GM19240 (cell line): ENCODE results near the gene VGLL2.

Experiments
- DNase-seq: peaks from one replicate; pipeline ENCODE4 v3.0.0; 2011; ENCODE audit warnings: low spot score; ENCODE audit not compliant: insufficient read length

The VGLL2 gene

DNA sequence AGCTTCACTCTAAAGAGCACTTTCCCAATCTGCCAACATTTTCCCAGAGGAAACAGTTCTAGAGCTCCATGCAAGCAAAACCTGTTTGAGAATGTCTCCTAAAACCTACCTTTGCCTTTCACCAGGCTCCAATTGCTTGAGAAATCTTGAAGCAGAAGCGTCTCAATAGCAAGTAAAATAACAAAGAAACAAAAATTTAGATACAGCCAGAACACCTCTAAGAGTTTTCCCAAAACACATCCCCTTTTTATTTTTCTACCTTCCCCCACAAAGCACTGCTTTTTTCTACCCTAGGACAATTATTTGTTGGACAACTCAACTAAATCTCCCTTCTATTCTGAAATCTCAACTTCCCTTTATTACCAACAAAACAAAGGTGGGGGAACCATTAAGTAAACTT is 3.6 kb downstream of the VGLL2 start:
- DNase-seq = no peak

DNA sequence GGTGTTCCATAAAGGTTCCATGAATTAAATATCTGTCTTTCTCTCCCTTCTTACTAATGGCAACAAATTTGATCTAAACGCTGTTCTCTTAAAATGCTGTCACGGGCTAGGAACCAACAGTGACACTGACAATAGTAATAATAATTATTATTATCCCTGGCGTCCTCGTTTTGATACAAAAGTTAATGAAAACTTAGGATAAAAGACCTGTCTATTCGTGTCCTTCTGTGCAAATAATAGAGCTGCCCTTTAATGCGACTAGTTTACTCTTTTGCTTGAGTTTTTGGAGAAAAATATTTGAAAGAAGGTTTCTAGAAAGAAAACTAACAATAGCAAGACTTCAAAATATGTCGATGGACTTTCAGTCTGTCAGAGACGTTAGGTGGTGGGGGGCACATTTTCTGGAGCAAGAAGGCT is 4.3 kb downstream of the VGLL2 start:
- no peak for DNase-seq

DNA sequence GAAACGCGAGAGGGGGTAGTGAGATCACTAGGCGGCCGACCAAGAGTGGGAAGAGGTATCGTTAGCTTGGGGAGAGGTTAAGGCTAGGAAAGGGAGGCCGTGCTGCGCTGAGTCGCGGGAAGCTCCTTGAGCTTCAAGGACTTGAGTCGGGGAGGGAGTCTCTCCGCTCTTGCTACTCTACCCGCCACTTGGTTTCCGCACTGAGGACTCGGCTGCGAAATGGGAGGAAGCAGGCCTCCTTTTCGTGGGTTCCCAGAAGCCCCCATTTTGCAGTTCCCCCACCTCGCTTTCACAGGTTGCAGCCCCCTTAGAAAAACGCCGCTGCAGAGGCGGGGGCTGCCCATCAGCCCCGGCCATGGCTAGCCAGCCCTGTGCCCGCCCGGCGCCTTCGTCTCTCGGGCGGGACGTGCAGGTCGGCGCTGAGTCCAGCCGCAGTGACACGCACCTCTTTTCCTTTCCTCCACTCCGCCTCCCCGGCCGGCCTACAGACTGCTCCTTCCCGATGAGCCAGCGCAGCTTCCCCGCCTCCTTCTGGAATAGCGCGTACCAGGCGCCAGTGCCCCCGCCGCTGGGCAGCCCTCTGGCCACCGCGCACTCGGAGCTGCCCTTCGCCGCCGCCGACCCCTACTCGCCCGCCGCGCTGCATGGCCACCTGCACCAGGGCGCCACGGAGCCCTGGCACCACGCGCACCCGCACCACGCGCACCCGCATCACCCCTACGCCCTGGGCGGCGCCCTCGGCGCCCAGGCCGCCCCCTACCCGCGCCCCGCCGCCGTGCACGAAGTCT is 4.9 kb downstream of the VGLL2 start:
- DNase-seq = no peak

GRCh38 chr6:117270843-117271507 is 5.6 kb downstream of the VGLL2 start:
- DNase-seq = no peak

- DNase-seq = no peak
Measured at GRCh38 chr6:117272032-117272866, 6.9 kb downstream of the VGLL2 start.

DNA sequence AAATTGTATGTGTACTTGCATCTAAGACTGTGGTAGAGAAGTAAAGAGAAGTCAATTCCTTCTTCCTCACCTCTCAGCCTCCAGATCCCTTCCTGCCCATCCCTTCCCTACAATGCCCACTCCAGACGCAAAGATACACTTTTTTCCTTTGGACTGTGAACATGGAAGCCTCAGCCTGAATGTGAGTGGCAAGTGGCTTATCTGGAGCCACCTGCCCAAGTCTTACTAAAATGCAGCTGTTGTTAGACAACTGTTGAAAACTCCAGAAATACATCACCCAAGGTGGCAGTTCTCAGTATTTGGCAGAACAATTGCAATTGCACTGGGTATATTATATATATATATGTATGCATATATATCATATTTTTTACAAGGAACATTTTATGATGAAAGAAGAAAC is 7.5 kb downstream of the VGLL2 start:
- no peak for DNase-seq

DNA sequence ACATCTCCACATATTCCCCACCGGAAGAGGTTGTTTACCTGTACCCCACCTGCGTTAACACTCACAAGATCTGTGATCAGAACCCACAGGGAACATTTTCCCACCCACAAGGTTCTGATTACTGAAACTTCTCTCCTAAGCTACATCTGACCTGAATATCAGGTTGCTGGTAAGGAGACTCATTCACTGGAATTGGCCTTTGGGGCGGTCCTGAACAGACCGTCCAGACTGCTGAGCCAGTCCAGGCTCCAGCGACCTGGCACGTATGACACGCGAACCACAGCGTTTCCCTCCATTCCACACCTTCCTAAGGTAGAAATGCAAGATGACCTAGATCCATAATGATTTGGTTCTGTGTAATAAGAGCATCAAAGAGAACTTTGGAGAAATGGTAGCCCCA is 9.8 kb downstream of the VGLL2 start:
- DNase-seq = no peak

DNA sequence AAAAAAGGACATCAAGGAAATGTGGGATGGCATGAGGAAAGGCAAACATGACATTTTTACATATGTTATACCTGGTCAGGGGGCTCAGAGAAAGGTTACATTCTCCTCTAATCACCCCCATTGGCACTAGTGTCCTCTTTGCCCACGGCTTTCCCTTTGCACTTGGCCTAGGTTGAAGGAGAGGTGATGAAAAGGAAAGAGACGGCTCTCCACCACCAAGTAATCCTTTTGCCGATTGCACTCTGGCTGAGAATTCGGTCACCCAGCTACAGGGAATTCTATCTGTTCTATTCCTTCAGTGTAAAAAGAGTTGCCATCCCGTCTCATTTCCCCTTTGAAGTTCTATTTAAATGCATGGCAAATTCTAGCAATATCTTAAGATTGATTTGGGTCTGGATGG is 10.4 kb downstream of the VGLL2 start:
- no peak for DNase-seq

DNA sequence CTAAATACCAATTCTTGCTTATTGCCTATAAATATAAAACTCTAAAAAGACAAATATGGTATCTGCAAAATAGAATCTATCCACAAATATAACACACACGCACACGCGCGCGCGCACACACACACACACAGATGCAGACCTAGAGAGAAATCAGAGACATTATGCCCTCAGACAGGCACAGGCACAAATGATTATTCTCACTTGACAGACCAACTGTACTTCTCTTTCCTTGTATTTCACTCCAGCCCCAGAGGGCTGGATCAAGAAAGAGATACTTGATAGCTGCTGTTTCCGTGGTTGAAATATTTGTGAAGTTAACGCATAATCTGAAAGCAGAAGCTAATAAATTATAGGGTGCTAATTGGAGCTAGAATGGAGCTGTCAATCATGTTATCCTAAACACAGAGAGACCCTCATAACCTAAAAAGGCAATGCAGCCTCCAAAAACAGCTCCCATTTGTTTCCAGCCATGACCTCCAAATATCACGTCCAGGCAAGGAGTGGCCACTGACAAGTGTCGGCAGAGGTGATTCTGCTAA is 11.5 kb downstream of the VGLL2 start:
- no peak for DNase-seq

GRCh38 chr6:117280922-117281321 is 15.6 kb downstream of the VGLL2 start:
- no peak for DNase-seq

DNA sequence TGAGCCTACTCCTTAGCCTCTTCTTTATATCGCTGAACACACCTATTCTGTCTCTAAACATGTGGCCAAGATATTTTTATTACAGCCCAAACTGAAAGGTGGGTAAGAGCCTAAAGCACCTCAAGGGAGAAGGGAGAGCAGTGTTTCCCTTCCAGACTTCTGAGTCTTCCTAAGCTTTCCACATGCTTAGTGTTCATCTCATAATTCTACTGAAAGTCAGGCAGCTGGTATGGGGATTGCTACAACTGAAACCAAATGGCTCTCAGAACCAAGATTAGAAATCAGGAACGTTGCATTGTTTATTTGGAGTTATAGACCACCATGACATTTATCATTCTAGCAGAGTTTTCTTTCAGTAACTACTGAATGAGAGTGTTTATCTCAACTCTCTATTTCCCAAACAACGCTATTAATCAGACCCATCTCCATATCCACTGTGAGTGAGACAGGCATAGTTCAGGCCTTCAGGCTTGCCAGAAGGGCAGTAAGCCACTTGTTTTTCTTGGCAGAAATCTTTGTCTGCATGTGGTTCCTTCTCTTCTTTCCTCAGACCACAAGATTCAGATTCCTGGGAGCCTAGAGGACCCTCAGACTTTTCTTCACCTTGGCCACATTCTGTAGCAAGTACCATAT is 22.8 kb downstream of the VGLL2 start:
- no peak for DNase-seq

DNA sequence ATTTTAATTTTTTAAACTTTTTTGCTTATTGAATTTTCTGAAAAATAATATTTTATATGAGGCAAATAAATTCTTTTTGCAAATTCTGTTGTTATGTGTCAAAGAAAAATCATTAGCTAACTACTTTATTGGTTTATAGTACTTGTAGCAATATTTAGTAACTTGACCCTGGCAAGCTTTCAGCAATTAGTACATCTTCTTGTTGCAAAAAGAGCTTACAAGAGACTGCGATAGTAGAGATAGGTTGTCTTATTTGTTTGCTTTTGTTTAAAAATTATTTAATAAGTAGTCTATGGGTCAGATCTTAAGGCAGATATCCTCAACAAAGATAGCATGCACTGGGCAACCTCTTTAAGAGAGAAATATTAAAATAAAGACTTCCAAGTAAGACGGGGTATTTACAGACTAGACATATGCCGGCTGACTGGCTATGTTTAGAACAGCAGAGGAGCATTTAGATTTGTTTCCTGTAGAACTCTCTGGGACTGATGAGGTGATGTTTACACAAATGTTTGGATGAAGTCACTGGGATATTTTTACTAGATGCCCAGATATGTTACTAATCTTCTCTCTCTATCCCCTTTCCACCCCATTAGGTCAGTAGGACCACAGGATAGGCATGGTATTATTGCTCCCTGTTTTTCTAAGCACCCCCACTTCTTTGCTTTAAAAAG is 25.0 kb downstream of the VGLL2 start:
- DNase-seq = no peak

DNA sequence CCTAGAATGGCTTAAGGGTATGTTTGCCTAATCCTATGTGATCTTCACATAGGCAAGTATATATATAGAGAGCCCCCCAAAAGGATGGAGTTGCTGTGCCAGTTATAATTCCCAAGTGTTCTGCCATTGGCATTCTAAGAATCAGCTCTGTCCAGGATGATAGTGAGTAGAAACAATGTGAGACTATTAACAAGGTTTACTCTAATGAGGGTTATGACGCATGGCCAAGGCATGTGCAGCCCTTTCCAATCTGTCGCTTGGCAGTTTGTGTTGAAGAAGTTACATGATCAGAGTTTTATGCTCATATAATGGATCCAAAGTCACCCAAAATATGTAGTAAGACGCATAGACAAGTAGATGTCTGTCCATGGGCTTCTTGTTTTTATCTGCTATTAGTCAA is 33.6 kb downstream of the VGLL2 start:
- no peak for DNase-seq

GRCh38 chr6:117303323-117303722 is 38.0 kb downstream of the VGLL2 start:
- DNase-seq = no peak

DNA sequence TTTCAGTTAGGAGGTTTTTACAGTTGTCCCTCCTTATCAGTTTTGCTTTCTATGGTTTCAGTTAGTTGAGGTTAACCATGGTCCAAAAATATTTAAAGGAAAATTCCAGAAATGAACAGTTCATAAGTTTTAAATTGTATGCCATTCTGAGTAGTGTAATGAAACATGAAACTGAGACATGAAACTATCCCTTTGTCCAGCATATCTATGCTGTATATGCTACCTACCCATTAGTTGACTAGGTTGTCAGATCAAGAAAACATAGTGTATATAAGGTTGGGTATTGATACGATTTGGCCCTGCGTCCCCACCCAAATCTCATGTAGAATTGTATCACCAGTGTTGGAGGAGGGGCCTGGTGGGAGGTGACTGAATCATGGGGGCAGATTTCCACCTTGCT is 39.1 kb downstream of the VGLL2 start:
- DNase-seq = no peak

- no peak for DNase-seq
Measured at GRCh38 chr6:117306227-117306790, 41.0 kb downstream of the VGLL2 start.

DNA sequence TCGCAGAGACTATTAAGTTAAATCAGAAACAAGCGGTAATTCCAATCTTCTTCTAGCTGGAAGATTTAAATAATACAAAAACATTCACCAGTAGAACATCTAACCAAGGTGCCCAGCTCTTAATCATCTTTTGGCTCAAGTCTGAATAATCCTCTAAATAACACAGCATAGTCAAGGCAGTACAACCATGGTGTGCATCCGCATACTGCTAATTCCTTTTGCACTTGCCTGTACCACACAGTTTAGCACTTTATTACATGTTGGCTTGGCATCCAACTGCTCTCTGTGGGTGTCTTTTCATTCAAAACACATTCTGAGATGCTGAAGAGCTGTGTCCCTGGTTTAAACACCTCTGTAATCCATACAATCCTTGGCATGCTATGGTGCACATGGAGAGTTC is 42.3 kb downstream of the VGLL2 start:
- DNase-seq = no peak

DNA sequence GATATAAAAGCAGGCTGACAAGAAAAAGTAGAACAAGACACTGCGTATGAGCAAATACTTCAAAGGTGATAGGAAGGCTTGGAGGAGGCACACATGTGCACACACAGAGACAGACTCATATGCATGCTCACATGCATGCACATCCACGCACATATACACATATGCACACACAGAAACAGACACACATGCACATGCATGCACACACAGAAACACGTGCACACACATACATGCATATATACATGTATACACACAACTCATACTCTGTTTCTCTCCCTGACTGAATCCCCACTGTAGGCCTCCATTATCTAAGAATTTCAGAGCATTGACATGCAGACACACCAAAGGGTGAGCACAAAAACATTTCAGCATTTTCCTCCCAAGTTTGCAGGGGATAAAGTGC is 43.7 kb downstream of the VGLL2 start:
- no peak for DNase-seq

GRCh38 chr6:117309611-117310010 is 44.3 kb downstream of the VGLL2 start:
- no peak for DNase-seq

DNA sequence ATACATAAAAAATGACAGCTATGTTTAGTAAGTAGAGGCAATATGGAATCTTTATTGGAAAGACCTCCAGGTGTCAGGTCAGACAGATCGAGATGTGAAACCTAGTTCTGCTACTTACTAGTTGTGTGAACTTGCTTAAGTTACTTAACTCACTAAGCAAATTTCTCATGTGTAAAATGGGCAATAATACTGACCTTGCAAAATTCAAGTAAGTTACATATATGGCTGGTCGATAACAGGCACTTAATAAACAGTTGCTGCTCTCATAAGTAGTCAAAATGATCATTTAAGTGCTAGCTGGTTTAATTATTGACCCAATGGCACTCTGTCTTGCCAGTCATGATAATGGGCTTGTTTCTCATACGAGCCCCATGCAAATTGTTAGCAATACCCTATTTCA is 46.0 kb downstream of the VGLL2 start:
- DNase-seq = no peak

DNA sequence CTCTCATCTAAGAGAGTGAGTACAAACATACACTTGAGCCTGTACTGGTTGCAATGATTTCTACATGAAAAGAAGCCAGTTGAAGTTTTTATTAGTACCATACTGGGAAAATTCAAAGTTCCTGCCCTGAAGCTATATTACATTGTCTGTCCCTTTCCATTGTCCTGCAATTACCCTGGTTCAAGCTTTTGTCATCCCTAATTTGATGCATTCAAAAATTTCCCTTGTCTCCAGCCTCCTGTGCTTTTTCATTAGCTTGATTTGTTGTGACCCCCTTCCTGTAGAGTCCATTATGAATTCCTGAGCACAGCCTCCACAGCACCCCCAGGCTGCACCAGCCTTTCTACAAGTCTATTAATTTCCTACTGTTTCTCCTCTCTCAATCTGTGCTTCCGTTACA is 46.4 kb downstream of the VGLL2 start:
- DNase-seq = no peak
